ENCODE results near the gene BTBD7.

BTBD7 gene

DNA sequence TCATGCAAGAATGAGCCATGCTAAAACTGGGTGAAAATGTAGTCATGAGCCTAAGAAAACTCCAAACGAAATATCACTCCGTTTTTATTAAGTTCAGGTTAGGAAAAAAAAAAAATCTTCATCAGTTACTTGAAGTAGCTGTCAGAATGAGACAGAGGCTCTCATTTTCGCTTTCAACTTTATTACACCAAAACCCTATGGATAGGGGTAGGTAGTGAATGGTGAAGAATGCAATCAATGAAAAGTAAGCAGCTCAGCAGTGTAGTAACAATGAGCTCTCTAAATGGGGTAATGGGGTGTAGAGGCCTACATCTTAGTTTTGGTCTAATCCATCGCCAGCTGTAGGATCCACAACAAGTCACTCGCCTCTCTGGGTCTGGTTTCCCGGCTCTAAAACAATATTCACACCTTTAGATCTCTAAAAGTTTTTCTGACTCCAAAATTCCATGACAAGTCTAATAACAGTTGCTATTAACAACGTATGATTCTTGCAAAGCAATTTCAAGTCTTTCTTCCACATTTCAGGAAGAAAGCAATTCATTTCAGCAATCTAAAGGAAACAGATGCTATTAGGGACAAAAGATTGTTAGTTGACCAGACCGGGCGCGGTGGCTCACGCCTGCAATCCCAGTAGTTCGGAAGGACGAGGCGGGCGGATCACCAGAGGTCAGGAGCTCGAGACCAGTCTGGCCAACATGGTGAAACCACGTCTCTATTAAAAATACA is 1.7 kb downstream of the BTBD7 start:
- DNase-seq (ENCODE audit: low read depth in 2 of 2), result no peak

DNA sequence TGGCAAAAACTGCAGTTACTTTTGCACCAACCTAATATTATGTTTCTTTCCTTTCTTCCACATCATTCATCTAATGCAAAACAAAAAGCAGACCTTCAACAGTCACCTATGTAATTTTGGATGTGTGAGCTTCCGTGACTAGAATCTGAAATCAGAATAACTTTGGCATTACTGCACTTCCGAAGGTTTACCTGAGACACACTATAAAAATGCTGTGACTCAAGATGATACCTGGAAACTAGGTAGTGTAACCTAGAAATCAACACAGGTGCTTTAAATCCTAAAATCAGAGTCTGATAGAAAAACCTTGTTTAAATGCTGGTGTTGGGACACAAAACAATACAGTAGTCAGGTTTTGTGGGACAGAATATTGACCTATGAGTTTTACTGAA is 2.2 kb downstream of the BTBD7 start:
- no peak for DNase-seq (ENCODE audit: low read depth in 2 of 2)

DNA sequence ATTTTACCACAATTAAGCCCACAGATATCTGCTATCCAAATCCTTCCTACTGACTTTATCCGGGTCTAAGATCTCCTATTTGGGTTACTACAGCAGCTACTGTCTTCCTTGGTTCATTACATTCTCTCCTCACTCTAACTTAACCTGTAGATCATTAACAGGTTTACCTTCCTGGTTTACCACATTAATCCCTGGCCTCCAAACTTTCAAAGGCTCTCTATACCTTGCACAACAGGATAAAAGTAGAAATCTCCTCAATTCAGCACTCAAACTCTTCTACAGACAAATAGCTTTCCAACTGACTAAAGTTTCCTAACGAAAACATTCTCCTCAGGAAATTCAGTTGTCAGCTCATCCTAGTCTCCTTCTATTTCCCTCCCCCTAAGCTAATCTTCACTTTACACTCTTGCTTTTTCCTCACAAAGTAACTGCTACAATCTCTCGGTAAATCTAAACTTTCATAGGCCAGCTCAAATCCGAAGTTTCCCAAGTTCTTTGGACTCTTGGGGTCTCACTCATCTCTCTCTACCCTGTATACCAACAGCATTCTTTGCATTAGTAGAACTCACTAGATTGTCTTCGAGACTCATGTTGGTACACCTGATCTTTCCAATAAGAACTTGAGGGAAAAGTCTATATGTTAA is 2.7 kb downstream of the BTBD7 start:
- DNase-seq (ENCODE audit: low read depth in 2 of 2), result no peak

DNA sequence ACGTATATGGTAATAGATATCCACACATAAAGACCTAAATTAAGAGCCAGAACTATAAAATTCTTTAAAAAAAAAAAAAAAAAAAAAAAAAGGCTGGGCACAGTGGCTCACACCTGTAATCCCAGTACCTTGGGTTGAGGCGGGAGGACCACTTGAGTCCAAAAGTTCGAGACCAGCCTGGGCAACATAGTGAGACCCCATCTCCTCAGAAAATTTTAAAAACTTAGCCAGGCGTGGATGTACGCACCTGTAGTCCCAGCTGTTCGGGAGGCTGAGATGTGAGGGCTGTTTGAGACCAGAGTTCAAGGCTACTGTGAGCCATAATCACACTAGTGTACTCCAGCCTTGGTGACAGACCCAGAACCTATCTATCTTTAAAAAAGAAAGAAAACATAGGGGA is 4.3 kb downstream of the BTBD7 start:
- DNase-seq (ENCODE audit: low read depth in 2 of 2), result no peak

GRCh38 chr14:93326196-93326595 is 6.6 kb downstream of the BTBD7 start:
- DNase-seq (ENCODE audit: low read depth in 2 of 2), result no peak

GRCh38 chr14:93323600-93324174 is 9.1 kb downstream of the BTBD7 start:
- no peak for DNase-seq (ENCODE audit: low read depth in 2 of 2)

DNA sequence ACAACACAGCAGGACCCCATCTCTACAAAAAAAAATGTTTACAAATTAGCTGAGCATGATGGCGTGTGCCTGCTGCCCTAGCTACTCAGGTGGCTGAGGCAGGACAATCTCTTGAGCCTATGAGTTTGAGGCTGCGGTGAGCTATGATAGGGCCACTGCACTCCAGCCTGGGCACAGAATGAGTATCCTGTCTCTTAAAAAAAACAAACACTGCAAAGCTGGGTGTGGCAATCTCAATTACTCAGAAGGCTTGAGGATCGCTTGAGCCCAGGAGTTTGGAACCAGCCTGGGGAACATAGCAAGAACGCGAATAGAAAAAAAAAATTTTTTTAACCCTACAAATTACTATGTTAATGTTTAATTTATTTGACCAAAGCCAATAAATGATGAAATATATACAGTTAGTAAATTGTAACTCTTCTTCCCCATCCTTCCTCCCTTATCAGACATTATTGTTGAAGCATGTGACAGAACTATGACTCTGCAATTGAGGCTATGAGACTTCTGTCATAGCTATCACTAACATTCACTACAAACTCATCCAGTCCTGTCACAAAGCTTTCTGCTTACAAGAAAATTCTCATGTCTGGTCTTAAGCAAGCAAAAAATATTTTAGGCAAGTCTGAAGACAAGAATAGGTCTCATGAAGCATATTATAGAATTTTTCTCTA is 9.8 kb downstream of the BTBD7 start:
- DNase-seq (ENCODE audit: low read depth in 2 of 2), result no peak

GRCh38 chr14:93320489-93320888 is 12.3 kb downstream of the BTBD7 start:
- no peak for DNase-seq (ENCODE audit: low read depth in 2 of 2)

GRCh38 chr14:93319958-93320357 is 12.9 kb downstream of the BTBD7 start:
- no peak for DNase-seq (ENCODE audit: low read depth in 2 of 2)

- no peak for DNase-seq (ENCODE audit: low read depth in 2 of 2)
These were observed 13.3 kb downstream of the BTBD7 start for GRCh38 chr14:93319494-93319893.

DNA sequence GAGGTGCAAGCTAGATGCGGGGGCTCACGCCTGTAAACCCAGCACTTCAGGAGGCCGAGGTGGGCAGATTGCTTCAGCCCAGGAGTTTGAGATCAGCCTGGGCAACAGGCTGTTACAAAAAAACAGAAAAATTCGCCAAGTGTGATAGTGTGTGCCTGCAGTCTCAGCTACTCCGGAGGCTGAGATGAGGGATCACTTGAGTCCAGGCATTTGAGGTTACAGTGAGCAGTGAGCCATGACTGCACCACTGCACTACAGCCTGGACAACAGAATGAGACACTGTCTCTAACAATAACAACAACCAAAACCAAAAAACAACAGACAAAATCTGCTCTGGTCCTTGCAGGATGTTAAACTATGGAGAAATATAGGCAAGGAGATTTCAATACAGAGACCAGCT is 13.9 kb downstream of the BTBD7 start:
- DNase-seq (ENCODE audit: low read depth in 2 of 2), result no peak

GRCh38 chr14:93317875-93318807 is 14.7 kb downstream of the BTBD7 start:
- DNase-seq (ENCODE audit: low read depth in 2 of 2), result no peak

- no peak for DNase-seq (ENCODE audit: low read depth in 2 of 2)
These were observed 15.5 kb downstream of the BTBD7 start for GRCh38 chr14:93317210-93317874.

- DNase-seq (ENCODE audit: low read depth in 2 of 2), result no peak
These were observed 16.1 kb downstream of the BTBD7 start for GRCh38 chr14:93316716-93317115.

DNA sequence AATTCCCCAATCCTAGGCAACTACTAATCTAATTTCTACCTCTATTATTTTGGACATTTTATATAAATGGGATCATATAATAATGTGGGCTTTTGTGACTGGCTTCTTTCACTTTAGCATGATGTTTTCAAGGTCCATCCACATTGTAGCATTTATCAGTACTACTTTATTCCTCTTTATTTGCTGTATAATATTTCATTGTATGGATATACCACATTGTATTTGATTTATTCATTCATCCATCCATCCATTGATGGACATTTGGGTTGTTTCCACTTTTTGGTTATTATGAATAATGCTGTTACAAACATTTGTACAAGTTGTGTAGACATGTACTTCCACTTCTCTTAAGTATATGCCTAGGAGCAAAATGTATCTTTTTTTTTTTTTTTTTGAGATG is 17.3 kb downstream of the BTBD7 start:
- no peak for DNase-seq (ENCODE audit: low read depth in 2 of 2)

- DNase-seq (ENCODE audit: low read depth in 2 of 2), result no peak
These were observed 21.8 kb downstream of the BTBD7 start for GRCh38 chr14:93311082-93311481.

GRCh38 chr14:93309427-93309966 is 23.3 kb downstream of the BTBD7 start:
- no peak for DNase-seq (ENCODE audit: low read depth in 2 of 2)

GRCh38 chr14:93308686-93309345 is 24.0 kb downstream of the BTBD7 start:
- no peak for DNase-seq (ENCODE audit: low read depth in 2 of 2)

DNA sequence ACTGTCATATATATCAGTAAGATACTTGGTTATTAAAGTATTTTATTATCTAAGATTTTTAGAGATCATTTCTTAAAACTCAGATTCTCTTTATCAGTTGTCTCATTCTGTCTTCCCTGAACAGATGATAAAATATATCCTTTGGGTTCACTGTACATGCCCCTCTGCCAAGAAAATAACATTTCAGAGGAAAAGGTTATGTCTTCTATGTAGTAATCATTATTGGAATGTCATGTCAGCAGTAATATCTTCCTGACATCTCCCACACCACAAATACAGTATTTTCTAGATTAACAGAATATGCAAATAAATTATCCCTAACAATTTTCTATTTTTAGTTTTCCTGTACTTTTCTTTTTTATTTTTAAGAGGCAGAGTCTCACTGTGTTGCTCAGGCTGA is 26.0 kb downstream of the BTBD7 start:
- no peak for DNase-seq (ENCODE audit: low read depth in 2 of 2)

DNA sequence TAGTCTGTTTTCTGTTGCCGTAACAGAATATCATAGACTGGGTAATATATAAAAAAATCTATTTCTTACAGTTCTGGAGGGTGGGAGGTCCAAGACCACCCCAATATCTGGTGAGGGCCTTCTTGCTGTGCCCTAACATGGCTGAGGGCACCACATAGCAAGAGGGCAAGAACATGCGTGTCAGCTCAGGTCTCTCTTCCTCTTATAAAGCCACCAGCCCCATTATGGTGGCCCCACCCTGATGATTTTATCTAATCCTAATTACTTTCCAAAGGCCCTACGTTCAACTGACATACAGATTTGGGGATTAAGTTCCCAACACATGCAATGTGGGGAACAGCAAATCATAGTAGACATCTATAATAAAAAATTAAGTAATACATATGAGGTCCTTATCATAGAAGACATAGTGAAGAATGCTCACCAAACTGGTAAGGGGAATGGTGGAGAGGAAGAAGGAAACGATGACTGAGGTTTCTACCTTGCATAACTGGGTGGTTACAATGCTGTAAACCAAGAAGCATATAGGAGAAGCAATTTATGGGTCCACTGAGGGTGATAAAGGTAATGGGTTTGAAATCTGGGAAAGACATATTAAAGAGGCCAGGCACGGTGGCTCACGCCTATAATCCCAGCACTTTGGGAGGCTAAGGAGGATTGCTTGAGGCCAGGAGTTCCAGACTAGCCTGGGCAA is 27.0 kb downstream of the BTBD7 start:
- DNase-seq (ENCODE audit: low read depth in 2 of 2), result no peak
